ENCODE data around the gene CLIP1.
A peak's percentile ranks its signal among the peaks of the same experiment; 100 is the strongest.

CLIP1 gene

GRCh38 chr12:122276242-122276641 is 146.2 kb downstream of the CLIP1 start:
- H3K4me1 ChIP-seq (ENCODE audit: low read depth, poor library complexity, severe bottlenecking): no peaks in the 10 kb centered on the region
- H3K36me3 ChIP-seq (ENCODE audit: insufficient read depth): no peaks in the 10 kb centered on the region
- no peak overlapping the region for H3K9ac ChIP-seq
- no peak for TF ChIP-seq CTCF (conservative IDR thresholded peaks at IDR 0.05; ENCODE audit: low read depth, low read length)
- no peak overlapping the region for H3K4me3 ChIP-seq (IDR thresholded peaks at IDR 0.05; ENCODE audit: insufficient read depth, low read depth, low read length)
- no peaks in the 10 kb centered on the region for H4K20me1 ChIP-seq (ENCODE audit: insufficient read depth)
- H3K4me2 ChIP-seq: no peak overlapping the region
- no peak overlapping the region for H2AFZ ChIP-seq (ENCODE audit: low read depth)
- no peak overlapping the region for H3K27ac ChIP-seq
- H3K27me3 ChIP-seq (ENCODE audit: insufficient read depth, low read depth): no peaks in the 10 kb centered on the region
- no peaks in the 10 kb centered on the region for H3K79me2 ChIP-seq (ENCODE audit: insufficient read depth, low read depth)

- TF ChIP-seq CTCF (conservative IDR thresholded peaks at IDR 0.05; ENCODE audit: low read depth, low read length): no peak
- no peak overlapping the region for H3K4me2 ChIP-seq
- H3K79me2 ChIP-seq (ENCODE audit: insufficient read depth, low read depth): no peaks in the 10 kb centered on the region
- no peaks in the 10 kb centered on the region for H3K27me3 ChIP-seq (ENCODE audit: insufficient read depth, low read depth)
- H2AFZ ChIP-seq (ENCODE audit: low read depth): no peak overlapping the region
- no peak overlapping the region for H3K9ac ChIP-seq
- no peaks in the 10 kb centered on the region for H4K20me1 ChIP-seq (ENCODE audit: insufficient read depth)
- no peaks in the 10 kb centered on the region for H3K36me3 ChIP-seq (ENCODE audit: insufficient read depth)
- no peak overlapping the region for H3K4me3 ChIP-seq (IDR thresholded peaks at IDR 0.05; ENCODE audit: insufficient read depth, low read depth, low read length)
- no peaks in the 10 kb centered on the region for H3K4me1 ChIP-seq (ENCODE audit: low read depth, poor library complexity, severe bottlenecking)
- no peak overlapping the region for H3K27ac ChIP-seq
These were observed 147.0 kb downstream of the CLIP1 start for GRCh38 chr12:122275459-122275858.

GRCh38 chr12:122266230-122266901 is 156.1 kb downstream of the CLIP1 start, which contains the start of gene VPS33A:
VPS33A (minus strand) TSS chr12:122266494; CDS start chr12:122266408, 86 bp downstream.
- Histone ChIP-seq H3K9ac (peak within 1 kb of the TSS; percentile 85), H3K27me3 (ENCODE audit: insufficient read depth, low read depth) (no peaks in the 10 kb centered on the region), H3K4me2 (peak within 1 kb of the TSS; percentile 69), H3K79me2 (ENCODE audit: insufficient read depth, low read depth) (no peaks in the 10 kb centered on the region; the same call in 1 of the 2 replicates), H3K4me3 (IDR thresholded peaks at IDR 0.05; ENCODE audit: insufficient read depth, low read depth, low read length) (no peak within 1 kb of the TSS), H3K4me1 (ENCODE audit: low read depth, poor library complexity, severe bottlenecking) (no peaks in the 10 kb centered on the region), H2AFZ (ENCODE audit: low read depth) (peak within 1 kb of the TSS; percentile 73), H3K27ac (peak within 1 kb of the TSS; percentile 85), H3K36me3 (ENCODE audit: insufficient read depth) (no peaks in the 10 kb centered on the region), H4K20me1 (ENCODE audit: insufficient read depth) (no peaks in the 10 kb centered on the region)
- no peak for TF ChIP-seq CTCF (conservative IDR thresholded peaks at IDR 0.05; ENCODE audit: low read depth, low read length)

- H2AFZ ChIP-seq (ENCODE audit: low read depth): peak overlapping the region; percentile 73
- peak overlapping the region; percentile 85 for H3K27ac ChIP-seq
- H3K4me3 ChIP-seq (IDR thresholded peaks at IDR 0.05; ENCODE audit: insufficient read depth, low read depth, low read length): no peak overlapping the region
- H3K4me1 ChIP-seq (ENCODE audit: low read depth, poor library complexity, severe bottlenecking): no peaks in the 10 kb centered on the region
- H3K9ac ChIP-seq: peak overlapping the region; percentile 85; the same call in 1 of the 2 replicates
- no peaks in the 10 kb centered on the region for H4K20me1 ChIP-seq (ENCODE audit: insufficient read depth)
- peak overlapping the region; percentile 69 for H3K4me2 ChIP-seq
- H3K36me3 ChIP-seq (ENCODE audit: insufficient read depth): no peaks in the 10 kb centered on the region
- H3K79me2 ChIP-seq (ENCODE audit: insufficient read depth, low read depth): no peaks in the 10 kb centered on the region; the same call in 1 of the 2 replicates
- TF ChIP-seq CTCF (conservative IDR thresholded peaks at IDR 0.05; ENCODE audit: low read depth, low read length): no peak
- H3K27me3 ChIP-seq (ENCODE audit: insufficient read depth, low read depth): no peaks in the 10 kb centered on the region
These were observed 156.6 kb downstream of the CLIP1 start for GRCh38 chr12:122265886-122266229.
